RKO (cell line): ENCODE results near the gene TMEM215.
A peak's percentile ranks its signal among the peaks of the same experiment; 100 is the strongest.
"Not testable (repeated sequence)": the region's sequence is repeated elsewhere in the genome, so short reads cannot be mapped to it uniquely, and the experiment has no call there.

Experiments used
- DNase-seq: peaks from one replicate; pipeline ENCODE4 v3.0.0-alpha.2; 2016; ENCODE audit warnings: low spot score

The TMEM215 gene, protein sequence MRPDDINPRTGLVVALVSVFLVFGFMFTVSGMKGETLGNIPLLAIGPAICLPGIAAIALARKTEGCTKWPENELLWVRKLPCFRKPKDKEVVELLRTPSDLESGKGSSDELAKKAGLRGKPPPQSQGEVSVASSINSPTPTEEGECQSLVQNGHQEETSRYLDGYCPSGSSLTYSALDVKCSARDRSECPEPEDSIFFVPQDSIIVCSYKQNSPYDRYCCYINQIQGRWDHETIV

DNA sequence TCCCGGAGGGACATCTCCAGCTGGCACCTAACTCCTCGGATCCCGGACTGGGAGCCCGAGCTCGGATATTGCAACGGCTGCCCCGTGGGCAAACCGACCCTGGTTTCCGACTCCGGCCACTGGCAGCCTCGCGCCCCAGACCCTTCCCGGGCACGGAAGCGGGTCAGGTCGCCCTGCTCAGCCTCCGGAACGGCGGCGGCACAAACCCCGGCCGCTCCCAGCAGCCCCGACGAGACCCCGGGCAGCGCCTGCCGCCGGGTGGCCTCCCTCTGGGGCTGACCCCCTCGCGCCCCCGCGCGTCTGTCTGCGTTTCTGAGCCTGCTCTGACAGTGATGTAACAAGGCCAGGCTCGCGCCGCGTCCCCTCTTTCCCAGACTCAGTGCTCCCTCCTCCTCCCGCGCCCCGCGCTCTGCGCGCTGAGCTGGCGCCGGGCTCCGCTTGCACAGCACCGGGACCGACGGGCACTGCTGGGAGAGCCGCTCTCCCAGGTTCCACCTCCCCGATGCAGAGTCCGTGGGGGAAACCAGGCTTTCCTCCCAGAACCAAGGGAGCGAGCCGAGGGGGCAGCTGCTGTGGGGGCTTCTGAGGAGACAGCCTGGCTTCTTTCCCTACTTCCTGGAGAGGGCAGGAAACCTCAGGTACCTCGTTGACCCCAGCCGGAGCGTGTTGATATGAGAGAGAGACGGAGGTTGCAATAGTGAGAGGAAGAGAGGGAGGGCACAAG is at the start of gene TMEM215:
Gene TMEM215 (plus strand): TSS at position 373 of the 724 bp plus-strand sequence. CDS start 644 bp downstream, outside the sequence.
- DNase-seq: no peak

DNA sequence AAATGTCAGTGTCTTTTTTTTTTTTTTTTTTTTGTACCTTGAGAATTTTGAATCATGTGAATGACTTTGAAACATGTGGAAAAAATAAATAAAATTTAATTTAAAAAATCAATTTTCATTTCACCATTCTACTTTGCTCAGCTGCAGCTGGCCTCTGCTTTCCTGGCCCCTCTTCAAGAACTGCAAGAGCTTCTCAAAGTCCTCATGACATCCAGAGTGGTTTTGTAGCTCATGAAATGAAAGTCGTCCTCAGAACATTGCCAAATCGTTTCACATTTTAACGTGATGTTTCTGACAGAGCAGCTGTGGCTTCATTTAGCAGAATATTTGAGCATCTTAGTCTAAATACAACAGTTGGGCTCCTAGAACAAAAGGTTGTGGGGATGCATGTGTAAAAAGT is 47.9 kb upstream of the TMEM215 start:
- no peak for DNase-seq

DNA sequence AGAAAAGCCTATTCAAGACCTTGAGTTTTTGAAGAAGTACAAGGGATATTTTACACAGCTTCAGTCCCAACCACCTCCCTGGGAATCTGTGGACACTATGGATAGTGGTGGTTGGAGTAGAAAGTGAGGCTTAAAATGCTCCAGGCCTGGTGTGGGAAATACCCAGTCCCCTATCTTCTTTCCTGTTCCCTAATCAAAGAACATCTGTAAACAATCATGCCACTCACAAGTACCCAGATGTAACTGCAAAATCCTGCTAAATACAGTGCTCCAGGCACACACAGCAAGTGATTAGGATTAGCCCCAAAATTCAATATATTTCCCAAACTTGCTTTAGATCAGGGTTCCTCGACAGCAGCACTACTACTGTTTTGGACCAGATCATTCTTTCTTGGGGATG is 46.0 kb upstream of the TMEM215 start:
- DNase-seq: no peak

DNA sequence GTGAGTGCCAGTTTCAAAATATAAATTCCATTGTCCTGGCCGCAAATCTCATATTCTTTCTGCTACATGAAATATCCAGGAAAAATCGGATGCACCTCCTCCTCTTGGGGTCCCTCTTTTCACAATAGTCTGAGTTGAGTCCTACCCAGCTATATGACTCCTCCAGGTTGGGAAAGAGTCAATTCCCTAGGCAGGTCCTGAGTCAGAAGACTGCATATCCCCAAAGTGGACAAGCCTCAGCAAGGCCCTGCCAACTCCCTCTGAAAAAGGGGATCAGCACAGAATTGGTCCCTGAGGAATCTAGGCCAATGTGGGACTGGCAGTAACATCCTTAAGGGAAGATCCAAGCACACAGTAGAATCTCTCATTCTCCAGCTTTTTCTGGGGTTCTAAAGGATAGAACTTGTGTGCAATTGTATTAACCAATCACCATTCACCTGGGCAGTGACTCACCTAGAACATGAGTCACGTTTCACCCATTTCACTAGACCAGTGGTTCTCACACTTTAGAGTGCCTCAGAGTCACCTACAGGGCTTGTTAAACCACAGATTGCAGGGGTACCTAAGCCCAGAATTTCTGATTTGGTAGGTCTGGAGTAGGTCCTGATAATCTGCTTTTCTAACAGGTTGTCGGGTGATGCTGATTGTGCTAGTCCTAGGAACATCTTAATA is 44.7 kb upstream of the TMEM215 start:
- peak; percentile 69 for DNase-seq

DNA sequence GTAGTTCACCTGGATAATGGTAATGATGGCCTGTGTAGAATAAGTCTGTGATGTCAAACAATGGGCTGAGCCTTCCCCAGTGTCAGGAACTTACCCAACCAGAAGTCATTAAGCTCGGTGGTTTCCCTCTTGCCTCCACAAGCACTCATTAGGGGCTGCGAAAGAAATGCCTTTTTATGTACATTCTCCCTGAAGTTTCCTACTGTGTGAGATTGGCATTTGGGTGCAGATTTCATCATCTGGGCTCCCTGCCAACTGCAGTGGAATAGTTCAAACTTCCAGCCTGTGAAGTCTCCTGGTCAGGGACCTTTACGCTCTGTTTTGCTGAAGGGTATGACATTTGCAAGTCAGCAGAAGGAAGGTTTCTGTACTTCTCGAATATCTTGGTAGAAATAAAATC is 41.6 kb upstream of the TMEM215 start:
- DNase-seq: no peak

DNA sequence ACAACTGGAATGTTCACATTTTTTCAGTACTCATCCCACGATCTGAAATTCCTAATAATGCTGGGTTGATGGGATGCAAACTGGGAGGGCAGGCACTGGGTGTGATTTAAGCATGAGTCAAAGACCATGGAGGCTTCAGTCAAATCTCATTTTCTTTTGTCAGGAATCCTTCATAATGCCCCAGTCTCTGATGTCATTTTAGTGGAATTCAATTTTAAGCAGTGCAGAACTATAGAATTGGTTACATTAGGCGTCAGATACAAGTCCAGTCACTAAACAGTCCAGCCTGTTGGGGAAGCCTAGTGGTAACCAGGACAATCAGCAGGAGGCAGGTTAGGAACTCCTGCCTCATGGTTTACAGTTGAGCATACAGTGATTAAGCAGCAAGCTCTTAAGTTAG is 41.0 kb upstream of the TMEM215 start:
- no peak for DNase-seq

DNA sequence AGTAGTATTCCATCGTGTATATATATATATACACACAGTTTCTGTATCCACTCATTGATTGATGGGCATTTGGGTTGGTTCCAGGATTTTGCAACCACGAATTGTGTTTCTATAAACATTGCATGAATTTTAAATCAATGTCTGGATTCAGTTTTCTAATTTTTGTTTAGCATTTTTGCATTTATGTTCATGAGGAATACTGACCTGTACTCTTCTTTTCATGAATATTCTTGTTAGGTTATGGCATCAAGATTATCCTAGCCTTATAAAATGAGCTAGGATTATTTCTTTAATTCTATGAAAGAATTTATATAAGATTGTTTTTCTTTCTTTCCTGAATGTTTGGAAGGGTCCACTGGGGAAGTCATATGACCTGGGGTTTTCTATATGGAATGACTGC is 35.3 kb upstream of the TMEM215 start:
- no peak for DNase-seq

DNA sequence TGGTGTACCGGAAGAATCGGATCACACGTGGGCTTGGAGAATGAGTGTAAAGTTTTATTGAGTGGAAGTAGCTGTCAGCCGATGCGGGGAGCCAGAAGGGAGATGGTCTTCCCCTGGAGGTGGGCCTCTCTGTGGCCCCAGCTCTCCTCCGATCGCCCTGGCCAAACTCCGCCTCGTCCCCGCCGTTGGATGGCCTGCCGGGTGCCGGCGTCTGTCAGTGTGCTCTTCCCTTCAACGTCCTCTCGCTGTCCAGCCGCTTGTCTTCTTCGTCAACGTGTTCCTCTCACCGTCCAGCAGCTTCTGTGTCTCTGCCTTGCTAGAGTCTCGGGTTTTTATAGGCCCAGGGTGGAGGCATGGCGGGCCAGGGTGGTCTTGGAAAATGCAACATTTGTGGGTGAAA is 27.6 kb upstream of the TMEM215 start:
- no peak for DNase-seq

DNA sequence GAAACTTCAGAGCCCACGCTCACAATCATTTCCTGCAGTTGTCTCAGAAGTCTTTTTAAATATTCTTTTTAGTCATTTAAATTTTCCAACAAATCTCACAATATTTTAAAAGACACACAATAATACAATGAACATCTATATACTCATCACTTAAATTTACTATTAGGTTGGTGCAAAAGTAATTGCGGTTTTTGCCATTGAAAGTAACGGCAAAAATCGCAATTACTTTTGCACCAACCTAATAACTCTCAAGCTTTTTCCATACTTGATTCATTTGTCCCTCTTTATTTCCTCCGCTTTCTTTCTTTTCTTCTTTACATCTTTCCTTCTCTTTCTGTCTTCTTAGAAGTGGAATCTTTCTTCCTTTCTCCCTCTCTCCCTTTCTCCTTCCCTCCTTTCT is 19.2 kb upstream of the TMEM215 start:
- DNase-seq: no peak

DNA sequence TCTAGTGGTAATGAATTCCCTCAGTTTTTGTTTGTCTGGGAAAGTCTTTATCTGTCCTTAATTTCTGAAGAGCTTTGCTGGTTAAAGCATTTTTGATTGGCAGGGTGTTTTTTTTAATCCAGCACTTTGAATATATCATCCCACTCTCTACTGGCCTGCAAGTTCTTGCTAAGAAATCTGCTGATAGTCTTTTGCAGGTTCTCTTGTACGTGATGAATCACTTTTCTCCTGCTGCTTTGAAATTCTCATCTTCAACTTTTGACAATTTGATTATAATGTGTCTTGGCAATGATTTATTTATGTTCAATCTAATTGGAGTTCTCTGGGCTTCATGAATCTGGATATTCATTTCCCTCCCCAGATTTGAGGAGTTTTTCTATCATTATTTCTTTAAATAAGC is 8.1 kb upstream of the TMEM215 start:
- no peak for DNase-seq

DNA sequence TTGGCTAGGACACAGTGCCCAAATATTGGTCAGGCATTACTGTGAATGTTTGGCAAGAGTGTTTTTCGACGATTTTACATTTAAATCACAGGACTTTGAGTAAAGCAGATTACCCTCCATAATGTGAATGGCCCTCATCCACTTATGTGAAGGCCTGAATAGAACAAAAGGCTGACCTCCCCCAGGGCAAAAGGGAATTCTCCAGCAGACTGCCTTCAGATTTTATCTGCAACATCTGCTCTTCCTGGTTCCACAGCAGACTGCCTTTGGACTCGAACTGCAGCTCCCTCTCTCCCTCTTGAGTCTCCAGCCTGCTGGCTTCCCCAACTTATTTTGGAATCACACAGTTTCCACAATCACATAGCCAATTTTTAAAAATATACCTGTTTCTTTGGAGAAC is 7.1 kb upstream of the TMEM215 start:
- no peak for DNase-seq

DNA sequence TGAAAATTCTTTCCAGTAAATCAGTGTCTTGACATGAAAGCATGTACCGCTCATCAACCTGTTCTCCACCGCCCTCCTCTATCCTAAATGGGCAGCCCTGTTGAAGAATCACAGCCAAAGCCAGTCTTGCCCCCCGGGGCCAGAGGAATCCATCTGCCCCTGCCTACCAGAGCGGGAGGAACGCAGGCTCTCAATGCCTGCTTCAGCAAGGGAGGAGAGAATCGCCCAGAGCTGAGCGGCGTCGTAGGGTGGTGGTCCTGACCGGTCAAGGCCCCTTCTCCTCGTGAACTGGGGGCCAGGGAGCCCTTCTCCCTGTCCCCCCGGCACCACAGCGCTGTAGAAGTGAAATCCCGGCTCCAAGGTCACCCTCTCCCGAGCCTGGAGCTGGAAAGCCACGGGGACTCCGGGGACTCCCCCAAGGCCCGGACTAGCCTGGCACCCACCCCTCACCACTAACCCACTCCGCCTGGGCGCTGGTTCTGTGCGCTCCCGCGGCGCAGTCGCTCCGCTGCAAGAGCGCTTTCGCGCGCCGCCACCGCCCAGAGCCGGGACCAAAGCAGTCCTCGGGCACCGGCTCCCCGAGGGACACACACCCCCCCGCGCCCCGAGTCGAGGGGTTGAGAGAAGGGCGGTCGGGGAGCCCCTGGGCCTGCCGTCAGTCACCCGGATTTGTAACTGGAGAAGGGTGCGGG is 718 bp upstream of the TMEM215 start:
- DNase-seq: no peak

DNA sequence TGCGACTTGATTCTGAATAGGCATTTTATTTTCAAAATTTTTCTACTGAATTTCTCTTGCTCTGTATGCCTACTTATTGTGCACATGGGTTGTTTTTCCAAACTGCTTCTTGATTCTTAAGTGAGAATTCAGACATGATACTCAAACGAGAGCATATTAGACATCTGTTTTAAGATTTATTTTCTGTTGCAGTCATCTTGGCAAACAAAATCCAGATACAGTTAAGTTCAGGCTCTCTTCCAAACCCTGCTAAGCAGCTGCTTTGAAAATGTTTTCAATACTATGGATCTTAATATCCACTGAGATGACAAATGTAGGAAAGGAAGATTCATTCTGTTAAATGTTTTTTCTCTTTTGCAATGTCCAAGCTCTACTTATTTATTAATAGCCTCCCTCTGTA is 4.5 kb downstream of the TMEM215 start:
- no peak for DNase-seq

DNA sequence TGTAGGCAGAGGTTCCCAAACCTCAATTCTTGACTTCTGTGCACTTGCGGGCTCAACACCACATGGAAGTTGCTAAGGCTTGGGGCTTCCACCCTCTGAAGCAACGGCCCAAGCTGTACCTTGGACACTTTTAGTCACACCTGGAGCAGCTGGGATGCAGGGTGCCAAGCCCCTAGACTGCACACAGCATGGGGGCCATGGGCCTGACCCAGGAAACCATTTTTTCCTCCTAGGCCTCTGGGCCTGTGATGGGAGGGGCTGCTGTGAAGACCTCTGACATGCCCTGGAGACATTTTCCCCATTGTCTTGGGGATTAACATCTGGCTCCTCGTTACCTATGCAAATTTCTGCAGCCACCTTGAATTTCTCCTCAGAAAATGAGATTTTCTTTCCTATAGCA is 12.7 kb downstream of the TMEM215 start:
- not testable (repeated sequence) for DNase-seq

DNA sequence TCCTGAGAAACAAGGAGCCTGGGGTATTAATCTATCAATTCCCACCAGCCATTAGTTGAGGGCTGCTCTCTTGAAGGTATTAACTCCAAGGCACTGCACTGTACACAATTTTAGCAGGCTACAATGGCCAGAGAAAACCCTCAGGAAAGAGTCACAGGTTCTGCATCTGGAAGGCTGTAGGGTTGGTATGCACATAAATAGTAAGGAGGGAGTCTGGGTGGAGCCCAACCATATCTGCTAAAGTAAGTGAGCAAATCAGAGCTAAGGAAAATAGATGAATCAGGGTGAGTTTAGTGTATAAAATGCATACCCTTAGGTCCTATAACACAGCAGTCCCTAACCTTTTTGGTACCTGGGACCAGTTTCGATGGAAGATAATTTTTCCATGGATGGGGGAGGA is 18.2 kb downstream of the TMEM215 start:
- DNase-seq: no peak

DNA sequence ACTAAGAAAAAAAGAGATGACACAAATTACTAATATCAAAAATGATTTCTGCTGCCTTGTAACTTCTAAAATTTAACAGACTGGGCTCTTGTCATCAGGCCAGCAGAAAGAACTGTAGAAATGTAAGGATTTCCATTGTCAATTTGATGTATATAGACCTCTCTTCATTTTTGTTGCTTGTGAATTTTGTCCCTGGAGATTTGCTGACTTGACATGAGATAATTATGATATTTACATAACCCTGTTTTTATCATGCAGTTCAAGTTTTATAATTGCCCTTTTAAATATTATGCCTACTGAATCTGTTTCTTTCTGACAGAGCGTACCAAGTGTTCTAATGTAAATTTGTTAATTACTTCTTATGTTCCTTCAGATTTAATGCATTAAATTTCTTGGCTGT is 23.9 kb downstream of the TMEM215 start:
- no peak for DNase-seq

DNA sequence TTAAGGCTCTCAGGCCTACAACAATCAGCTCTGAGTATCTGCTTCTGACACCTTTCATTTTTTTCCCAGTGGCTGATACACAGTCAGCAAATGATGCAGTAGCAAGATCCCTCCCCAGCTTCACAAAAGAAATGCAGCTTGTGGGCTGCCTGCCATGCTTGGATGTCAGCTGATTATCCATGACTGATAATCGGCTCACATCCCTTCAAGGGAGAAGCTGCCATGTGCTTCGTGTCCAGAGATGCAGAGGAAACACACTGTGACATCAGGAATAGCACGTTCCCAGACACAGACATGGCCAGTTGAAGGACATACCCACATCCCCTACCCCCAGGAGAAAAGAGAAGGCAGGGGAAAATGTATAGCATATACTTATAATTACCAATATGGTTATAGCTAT is 27.9 kb downstream of the TMEM215 start:
- peak; percentile 14 for DNase-seq

DNA sequence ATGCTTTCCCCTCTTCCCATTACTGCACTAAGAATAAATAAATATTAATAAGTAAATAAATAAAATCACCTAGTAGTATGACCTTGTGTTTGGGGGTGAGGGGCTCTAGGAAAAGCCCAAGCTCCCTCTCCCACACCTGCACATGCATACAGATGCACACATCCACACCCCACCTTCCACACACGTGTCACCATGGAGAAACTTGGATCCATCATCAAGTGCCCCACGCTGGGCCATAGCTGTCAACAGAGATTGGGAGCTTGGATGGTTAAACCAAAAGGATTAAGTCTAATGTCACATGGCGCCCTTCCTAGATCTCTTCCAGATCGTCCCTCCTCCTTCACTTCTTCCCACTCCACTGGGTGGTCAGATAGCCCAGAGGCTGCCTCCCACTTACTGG is 37.0 kb downstream of the TMEM215 start:
- DNase-seq: no peak

DNA sequence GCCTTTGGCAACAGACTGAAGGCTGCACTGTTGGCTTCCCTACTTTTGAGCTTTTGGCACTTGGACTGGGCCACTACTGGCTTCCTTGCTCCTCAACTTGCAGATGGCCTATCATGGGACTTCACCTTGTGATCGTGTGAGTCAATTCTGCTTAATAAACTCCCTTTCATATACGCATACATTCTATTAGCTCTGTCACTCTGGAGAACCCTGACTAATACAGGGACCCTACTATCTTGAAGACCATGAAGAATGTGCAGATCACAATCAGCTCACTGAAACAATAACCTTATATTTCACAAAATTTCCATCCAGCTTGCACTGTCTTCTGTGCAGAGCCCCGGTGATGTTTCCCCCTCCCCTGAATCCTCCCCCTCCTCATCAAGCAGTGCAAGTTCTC is 39.8 kb downstream of the TMEM215 start:
- DNase-seq: no peak

DNA sequence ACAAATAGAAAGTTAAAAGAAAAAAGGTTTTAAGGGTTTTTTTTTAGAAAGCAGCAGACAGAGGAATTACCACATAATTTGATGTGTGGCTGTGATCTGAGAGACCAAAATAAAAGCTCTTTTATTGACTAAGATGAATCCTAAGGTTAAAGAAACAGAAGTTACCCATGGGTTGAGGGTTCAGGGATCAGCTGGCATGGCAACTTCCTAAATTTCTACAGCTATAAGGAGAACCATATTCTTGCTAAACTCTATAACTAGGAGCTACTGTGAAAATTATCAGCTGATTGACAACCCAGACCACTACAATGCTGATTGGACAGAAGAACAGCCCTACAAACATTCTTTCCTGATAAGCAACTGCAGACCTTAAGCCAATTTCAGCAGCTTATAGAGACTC is 40.2 kb downstream of the TMEM215 start:
- DNase-seq: no peak

DNA sequence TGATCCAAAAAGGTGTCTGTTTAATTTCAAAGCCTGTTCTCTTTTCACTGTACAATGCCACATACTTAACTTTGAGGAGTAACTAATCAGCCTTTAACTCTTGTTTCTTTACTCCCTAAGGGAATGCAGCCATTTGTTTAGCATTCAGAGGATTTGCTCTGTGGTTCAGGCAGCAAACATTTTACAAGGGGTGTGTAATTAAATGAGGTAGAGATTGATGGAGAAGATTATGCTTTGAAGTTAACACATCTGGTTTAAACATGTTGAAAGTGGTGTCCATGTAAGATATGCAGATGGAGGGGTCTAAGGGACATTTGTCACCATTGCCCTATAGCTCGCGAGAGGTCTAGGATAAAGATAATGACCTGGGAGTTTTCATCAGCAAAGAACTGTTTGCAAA is 41.9 kb downstream of the TMEM215 start:
- no peak for DNase-seq

DNA sequence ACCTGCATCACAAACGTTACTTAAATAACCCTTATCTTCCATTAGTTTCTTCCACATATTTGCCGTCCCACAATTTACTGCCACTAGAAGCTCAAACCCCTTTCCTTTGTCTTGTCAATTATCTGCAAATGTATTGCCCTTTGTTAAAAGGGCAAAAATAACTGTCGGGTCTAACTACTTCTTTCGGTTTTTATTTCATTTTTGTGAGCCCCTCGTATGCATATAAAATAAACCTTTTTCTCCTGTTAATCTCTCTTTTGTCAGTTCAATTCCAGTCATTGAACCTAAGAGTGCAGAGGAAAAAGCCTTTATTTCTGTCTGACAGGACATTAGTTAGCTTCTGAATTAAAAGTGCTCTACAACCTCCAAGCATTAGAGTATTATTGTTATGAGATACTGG is 45.5 kb downstream of the TMEM215 start:
- no peak for DNase-seq

DNA sequence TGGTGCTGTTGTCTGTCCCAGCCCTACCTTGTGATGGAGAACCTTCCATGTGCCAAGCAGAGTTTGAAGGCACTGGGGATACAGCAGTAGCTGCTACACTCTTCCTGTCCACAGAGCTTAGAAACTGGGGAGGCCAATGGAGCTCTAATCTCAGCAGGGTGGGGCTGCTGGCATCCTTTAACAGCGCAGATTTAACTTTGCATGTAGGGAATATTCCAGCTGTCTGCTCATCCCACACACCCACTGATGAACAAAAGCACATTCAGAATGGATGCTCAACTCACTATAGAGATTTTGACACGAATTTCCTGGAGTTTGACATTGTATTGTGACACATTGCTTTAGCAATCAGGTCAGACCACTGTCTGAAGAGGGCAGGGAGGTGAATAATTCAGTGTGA is 49.0 kb downstream of the TMEM215 start:
- DNase-seq: no peak
